HG03108 (cell line): ENCODE data around the gene ACTN1.

Source experiments
- ATAC-seq: cut with Tn5 transposase; IDR thresholded peaks from one replicate; pipeline ENCODE4 v1.9.1; 2021; ENCODE audit warnings: moderate library complexity; ENCODE audit not compliant: unreplicated experiment

Gene ACTN1

GRCh38 chr14:68937471-68938270, 41.4 kb downstream of the ACTN1 start:
- no peak for ATAC-seq

DNA sequence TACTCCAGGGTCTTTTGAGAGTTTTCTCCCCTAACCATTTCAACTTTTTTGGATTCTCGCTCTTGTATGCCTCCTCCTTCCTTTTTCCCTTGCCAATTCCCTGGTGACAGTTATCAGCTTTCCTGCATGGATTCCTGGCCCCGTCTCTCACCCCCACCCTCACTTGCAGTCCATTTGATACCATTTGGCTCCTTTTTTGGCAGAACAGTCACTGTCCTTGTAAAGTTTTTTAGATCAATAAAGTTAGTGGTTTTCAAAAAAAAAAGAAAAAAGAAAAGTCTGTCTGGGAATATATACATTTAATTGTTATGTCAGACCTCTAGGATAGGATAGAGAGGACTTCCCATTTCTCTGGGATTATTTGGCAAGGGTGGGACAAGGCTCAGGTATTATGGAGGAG, 42.1 kb downstream of the ACTN1 start:
- ATAC-seq, result no peak

DNA sequence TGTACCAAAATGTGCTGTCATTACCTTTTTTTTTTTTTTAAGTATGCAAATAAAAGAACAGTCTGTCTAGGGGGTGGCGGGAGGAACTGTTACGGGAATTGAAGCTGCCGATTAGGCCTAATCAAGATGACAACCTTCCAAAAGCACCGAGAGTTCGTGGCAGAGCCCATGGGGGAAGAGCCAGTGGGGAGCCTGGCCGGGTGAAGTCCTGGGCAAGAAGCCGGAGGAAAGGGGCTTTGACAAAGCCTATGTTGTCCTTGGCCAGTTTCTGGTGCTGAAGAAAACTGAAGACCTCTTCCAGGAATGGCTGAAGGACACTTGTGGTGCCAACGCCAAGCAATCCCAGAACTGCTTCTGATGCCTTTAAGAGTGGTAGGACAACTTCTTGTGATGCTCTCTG, 42.6 kb downstream of the ACTN1 start:
- no peak for ATAC-seq

DNA sequence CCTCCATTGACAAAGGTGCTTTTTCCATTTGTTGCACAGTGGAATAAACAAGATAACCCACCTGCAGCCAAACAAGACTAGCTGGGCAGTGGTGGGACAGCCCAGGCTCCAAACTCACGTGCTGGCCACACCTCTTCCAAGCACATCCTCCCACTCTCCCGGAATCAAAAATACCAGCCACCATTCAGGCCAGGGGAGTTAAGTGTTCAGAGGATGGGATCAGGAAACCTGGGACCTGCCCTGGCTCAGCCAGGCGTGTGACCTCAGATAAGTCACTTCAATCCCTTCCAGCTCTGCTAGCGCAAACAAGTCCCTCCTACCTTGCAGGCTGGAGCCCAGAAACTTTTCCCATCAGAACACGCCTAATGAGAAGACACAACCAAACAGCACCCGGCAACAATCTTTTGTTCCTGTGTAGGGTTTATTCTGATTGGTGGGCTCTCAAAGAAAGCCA, 43.3 kb downstream of the ACTN1 start:
- ATAC-seq, result no peak

DNA sequence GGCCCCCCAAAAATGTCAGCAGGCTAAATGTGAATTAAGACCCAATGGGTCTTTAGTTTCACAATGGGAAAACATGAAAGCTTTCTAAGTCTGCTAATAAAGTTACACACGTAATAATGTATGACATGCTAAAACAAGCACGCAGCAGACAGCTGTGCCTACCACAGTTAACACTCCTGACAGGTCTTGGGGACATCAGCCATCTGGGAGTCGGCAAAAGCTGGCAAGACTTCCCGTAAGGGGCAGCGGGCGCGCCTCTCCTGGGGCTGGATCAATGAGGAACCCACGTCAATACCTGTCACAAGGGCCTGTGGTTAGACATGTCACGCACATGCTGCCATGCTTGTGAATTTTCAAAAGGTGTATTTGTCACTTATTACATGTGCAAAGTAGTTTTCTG, 45.0 kb downstream of the ACTN1 start:
- no peak for ATAC-seq

DNA sequence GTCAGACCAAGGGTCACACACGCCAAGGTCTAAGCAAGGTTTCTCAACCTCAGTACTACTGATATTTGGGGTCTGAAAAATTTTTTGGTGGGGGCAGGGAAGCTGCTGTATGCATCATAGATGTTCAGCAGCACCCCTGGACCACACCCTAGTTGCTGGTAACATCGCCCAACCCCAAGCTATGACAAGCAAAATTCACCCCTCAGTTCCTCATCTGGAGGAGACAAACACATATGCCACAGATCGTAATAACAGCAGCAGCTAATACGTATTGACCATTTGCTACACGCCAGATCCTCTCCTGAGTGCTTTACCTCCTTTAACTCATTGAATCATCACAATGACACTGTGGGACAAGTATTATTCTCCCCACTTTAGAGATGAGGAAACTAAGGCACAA, 46.4 kb downstream of the ACTN1 start:
- no peak for ATAC-seq

DNA sequence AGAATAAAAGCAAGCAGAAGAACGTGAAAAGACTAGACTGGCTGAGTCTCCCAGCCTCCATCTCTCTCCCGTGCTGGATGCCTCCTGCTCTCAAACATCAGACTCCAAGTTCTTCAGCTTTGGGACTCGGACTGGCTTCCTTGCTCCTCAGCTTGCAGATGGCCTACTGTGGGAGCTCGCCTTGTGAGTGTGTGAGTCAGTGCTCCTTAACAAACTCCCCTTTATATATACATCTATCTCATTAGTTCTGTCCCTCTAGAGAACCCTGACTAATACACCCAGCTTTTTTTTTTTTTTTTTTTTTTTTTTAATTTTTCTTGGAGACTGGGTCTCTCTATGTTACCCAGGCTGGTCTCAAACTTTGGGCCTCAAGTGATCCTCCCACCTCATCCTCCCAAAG, 46.9 kb downstream of the ACTN1 start:
- no peak for ATAC-seq

DNA sequence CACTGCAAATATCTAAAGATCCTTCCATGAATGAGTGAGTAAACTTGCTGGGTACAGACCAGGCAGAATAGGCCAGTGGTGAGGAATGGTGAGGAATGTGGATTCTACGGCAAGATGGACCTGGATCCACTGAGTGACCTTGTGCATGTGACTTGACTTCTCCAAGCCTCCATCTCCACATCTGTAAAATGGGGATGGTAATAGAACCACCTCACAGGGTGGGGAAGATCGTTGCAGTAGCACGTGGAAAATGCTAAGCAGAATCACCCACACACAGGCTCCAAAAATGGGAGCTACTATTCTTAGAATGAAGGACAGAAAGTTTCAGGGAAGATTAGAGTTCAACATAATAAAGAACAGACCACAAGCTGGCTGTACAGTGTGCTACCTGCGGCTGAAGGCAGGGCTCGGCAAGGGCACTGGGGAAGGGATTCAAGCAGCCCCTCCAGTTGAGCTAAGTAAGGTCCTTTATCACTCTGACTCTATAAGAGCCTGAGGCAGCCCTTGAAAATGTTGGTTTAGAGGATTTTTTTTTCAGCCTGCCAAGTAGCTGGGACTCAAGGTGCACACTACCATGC, 47.5 kb downstream of the ACTN1 start:
- ATAC-seq, result no peak

- ATAC-seq, result no peak
Measured at GRCh38 chr14:68931063-68931462, 48.0 kb downstream of the ACTN1 start.

DNA sequence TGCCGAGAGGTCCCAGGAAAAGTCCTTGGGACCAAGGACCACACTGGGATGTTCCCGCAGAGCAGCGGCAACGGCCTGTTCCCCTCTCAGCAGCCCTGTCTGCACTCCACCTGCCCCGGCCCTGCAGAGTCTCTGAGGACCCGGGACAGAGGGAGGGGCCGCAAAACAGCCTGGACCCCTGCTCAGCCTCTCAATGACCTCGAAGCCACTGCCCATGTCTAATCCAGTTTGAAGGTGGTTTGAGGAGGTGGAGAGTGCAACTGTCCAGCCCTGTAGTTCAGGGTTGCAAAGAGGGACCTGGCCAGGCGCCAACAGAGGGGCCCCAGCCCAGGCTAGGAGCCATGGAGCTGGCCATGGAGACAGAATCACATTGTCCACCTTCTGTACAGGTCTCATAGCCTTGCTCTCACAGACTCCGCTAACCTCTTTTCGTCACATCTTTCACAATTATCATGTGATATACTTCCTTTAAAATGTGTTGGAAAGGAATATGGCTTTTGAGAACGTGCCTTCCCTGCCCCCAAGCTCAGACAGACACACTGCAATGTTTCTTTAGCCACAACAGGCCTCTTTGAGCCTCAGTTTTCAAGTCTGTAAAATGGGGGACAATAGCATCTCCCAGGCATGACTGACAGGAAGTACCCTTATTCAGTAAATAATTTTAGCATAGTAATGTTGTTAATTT, 49.3 kb downstream of the ACTN1 start:
- ATAC-seq, result no peak

DNA sequence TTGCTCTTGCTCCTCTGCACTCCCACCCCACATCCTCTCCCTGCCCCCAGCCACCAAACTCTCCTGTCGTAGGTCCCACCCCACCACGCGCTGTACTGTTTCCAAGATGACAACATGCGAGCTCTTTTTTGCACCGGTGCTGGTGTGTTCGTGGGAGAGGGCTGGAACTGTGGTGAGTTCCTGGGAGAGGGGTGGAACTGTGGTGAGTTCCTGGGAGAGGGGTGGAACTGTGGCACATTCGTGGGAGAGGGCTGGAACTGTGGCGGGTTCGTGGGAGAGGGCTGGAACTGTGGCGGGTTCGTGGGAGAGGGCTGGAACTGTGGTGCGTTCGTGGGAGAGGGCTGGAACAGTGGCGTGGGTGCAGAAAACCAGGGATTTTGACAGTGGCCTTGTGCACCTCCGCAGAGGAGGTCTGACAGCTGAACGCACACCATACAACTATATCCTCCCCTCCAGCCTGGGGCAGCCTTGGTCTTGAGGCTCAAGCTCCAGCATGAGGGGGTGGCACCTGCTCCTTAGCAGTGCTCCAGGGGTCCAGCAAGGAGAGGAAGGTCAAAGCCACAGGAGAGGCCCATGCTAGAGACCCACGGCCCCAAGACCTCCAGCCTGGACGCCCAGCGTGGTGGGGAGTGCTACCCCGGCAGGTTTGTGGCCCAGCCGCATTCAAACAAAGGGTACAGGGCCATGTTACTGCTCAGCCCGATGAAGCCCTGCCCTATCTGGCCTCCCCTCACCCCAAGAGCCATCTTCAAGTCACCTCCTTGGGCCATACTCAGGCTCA, 50.1 kb downstream of the ACTN1 start:
- no peak for ATAC-seq

GRCh38 chr14:68927956-68928675, 51.0 kb downstream of the ACTN1 start:
- ATAC-seq, result no peak

DNA sequence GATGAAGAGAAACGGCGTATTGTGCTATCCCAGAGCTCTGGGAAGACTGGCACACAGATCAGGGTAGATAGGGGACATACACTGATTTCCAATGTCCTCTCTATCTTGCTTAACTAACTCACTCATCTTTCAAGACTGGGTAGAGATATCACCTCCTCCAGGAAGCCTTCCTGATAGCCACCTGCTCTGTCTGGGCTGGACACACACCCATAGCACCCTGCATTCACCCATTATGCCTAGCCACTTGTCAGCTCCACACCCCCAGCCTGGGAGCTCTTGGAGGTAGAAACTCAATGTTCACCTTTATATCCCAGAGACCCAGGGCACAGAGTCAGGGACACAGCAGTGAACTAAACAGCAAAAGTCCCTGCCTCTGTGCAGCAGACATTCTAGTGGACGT, 52.0 kb downstream of the ACTN1 start:
- ATAC-seq, result no peak

DNA sequence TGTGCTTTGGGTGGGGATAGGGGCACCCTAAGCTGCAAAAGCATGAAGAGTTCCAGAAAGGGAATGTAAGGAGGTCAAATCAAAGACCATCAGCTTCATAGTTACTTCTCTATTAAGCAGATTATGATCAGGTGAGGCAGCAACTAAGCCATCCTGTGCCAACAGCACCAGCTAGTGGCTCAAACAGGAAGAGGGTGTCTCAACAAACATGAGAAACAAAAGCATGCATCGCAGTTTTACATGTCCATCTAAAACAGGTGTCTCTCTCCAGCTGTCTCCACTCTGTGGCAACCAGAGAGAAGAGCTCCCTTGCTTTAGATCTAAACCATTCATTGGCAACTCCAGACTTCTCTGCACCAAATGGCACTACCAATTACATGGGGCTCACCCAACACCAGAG, 52.9 kb downstream of the ACTN1 start:
- ATAC-seq, result no peak

- no peak for ATAC-seq
Measured at GRCh38 chr14:68925373-68925772, 53.7 kb downstream of the ACTN1 start.

DNA sequence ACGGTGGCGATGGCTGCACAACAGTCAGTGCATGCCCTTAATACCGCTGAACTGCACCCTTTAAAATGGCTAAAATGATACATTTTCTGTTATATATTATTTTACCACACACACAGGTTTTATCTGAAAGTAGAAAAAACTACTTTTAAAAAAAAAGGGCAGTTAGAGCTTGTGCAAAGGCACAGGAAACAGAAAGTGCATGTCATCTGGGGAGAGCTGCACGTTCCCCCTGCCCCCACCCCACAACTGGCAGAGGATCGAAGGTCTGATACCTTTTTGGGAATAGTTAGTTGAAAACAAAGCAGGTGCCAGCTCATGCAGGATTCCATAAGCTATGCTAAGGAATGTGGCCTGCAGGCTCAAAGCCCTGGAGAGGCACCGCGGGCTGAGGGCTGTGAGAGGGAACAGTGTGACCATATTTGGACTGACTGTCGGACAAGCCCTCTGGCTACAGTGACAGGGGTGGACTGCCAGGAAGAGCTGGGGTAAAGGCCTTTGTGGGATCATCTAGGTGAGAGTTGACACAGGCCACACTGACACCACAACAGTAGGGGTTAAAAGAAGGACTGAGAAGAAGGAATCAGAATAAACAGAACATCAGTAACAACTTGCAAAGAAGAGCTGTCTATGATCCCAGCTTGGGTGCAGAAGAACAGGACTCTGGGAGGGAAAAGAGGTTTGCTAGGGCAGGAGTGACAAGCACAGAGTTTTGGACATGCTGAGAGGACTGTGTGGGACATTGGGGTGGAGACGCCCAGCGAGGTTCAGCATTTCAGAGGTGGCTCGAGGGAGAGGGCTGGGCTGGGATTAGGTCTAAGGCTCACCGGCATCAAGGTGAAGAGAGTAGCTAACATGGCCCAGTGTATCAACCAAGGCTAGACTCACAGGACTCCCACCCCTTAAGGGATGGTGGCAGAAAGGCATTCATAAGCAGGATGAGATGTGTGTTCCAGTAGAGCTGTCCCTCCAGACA, 54.6 kb downstream of the ACTN1 start:
- no peak for ATAC-seq

- no peak for ATAC-seq
Measured at GRCh38 chr14:68922886-68923285, 56.2 kb downstream of the ACTN1 start.

GRCh38 chr14:68922201-68922621, 56.9 kb downstream of the ACTN1 start:
- no peak for ATAC-seq

DNA sequence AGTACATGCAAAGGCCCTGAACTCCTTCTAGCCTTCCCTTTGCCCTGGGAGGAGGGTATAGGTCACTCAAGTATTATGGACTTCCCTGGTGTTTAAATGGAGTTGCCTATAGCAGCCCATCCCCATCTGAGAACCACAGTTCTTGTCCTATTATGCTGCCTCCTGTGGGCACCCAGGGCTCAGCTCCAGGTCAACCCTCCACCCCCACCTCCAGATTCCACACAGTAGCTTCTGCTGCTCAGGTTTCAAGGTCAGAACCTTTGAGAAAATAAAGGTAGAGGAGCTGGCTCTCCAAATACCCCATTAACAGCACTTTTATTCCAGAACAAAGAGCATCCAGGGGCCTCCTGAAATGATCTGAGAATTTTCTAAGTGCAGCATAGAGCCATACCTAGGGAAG, 57.4 kb downstream of the ACTN1 start:
- ATAC-seq, result no peak

DNA sequence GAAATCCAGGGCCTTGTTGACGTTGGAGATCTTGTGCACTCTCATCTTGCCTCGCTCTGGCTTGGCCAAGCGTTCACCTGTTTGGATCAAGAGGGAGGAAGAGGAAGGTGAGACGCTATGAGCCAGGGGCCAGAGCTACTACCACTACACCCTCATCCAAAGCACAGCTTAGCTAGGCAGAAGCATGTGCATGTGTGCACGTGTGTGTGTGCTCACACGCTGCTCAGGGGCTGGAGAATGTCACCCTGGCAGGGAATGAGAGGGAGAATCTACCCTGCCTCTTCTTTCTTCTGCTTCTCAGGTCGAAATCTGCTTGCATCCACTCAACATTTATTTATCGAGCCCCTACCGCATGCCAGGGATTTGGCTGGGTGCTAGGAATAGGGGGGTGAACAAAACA, 58.1 kb downstream of the ACTN1 start:
- ATAC-seq, result no peak
